Measurements from ENCODE around the gene ASXL3.

GRCh38 chr18:33605250-33605649, 27.2 kb downstream of the ASXL3 start:
- TF ChIP-seq POLR2A (IDR thresholded peaks at IDR 0.05) (no peak), CTCF (IDR thresholded peaks at IDR 0.05) (no peak)

Data from thyroid gland (tissue), 4 donors.